ENCODE results near the gene ETFA.

Gene ETFA

DNA sequence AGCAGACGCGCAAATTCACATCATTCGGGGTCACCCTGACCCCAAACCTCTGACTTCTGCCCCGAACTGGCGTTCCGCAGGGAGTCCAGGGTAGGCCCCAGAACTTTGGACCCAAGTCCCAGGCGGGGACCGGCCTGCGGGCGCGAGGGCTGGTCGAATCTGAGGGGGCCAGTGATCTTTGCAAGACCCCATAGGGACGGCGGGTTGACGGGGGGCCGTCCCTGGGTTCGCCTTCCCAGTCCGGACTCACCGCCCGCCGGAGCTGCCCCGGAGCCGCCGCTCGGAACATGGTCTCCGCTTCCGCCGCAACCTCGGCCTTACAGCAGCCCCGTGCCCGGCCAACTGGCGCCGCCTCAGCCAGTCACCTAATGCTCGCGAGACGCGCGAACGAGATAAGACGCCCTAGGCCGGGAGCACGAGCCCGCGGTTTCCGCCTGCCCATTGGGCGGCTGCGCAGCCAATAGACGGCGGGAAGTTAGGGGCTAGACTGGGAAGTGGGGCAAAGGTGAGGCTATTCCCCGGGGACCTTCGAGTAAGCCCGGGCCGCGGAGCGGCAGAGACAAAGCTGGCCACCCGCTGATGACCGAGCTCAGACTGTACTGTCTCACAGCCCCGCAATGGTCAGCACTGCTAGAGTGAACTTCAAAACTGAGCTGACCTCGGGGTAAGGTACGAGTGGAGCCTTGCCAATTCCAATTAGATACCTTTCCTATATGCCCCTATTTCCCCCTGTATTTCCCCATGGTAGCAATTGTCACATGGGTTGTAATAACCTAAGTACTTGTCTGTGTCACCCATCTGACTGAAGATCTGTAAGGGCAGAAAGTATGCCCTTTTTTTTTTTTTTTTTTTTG lies at the start of gene ETFA:
TSS of gene ETFA (minus strand) at position 370 of the 854 bp plus-strand sequence. CDS start at position 289, 81 bp downstream.
- peak; percentile 96 for DNase-seq

DNA sequence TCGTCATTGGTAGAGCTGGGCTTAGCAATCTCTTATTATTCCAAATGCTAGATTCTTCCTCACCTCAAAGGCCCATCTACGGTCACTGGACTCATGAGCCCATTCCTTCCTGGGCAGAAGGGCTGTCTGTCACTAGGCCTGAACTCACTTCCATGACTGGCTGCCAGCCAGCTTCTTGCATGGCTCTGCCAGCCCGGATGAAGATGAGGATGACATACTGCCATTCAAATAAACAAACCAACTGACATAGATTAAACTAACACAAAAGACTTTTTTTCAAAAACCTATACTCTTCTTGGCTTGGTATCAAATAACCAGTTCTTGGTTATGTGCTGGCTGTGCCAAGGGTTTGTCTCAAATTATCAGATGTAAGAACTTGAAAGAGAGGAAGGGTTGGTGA lies 49.1 kb upstream of the ETFA start:
- DNase-seq: no peak

DNA sequence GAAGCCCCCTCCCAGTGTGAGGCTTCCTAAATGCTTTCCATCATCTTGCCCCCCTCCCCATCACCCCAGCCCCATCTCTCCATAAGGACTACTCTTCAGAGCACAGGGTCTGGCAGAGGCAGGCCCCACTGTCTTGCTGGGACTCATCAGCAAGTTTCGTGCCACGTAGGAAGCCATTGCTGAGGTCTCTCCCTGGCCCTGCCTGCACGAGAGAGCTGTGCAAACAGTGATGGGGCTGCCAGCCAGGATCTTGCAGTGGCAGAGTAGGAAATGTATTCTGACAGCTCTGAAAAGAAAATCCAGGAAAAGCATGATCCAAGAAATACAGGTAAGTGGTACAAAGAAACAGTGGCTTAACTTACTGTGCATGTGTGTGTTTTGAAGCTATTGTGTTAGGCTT lies 47.9 kb upstream of the ETFA start:
- DNase-seq: no peak

DNA sequence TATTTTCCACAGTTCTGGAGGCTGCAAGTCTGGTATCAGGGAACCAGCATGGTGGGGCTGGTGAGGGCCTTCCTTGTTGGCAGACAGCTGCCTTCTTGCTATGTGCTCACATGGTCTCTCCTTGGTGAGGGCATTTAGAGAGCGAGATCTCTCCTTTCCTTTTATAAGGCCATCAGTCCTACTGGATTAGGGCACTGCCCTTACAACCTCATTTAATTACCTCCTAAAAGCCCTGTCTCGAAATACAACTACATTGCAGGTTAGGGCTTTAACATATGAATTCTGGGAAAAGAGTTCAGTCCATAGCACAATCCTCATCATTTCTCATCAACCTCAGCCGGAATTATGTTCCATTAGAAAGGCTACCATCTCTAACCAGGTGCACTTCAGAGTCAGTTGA lies 47.2 kb upstream of the ETFA start:
- DNase-seq: no peak

DNA sequence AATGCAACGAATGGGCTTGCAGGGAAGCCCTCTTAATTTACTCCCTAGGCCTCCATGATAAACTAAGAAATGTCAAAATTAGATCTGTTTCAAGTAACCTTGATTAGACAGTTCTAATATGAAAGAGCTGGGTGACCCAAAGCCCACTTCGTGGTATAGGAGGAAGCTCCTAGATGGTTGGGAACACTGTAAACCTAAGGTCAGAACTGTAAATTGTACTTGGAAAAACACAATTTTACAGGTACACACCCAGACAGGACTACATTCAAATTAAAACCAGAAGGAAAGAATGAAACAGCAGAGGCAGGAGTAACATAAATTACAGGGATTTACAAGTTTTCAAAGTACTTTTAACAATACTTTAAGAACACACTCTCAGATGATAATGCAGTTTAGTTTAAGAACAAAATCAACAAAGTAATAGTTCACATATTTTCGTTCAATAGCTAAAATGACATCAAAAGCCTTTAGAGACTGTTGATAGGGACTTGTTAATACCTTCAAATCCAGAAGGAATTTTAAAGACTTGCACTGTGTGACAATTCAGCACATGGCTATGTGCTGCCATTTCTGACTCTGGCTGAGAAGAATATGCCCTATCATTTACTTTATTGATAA lies 43.7 kb upstream of the ETFA start:
- no peak for DNase-seq

DNA sequence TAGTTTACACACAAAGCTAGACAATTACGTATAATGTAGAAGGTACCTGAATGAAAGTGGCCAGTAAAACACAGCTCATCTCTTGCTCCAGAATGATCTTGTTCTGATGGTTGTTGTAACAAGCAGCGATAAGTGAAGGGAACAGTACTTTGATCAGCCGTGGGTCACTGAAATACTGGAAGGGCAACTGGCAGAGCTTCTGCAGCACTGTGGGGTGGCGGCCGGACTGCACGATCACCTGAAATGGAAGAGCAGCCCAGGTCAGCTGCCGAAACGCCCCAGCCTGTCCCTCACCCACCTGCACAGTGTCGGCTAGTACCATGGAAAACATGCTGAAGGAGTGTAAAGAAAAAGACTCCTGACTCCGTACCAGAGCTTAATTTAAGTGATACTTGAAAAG lies 42.6 kb upstream of the ETFA start:
- DNase-seq: no peak

DNA sequence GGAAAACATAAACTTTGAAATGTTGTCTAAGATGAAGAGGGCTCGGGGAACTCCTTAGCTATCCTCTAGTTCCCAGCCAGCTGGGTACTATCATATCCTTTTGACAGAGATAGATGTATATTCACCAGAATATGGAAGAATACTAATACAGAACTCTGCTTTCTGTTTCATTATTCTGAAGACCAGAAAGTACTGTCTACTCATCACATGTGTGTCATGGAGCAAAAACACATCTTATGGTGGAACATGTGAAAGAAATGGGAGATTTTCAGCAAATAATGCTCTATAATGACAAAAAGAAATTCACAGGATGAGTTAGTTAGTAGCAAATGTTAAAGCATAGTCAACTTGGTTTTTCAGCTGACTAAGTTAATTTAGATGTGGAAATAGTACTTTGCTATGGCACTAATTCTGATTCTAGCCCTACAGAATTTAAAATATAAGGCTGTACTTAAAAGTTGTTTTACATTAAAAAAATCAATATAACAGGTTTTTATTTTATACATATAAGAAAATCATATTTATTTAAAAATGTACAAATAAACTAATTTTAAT lies 41.8 kb upstream of the ETFA start:
- no peak for DNase-seq

DNA sequence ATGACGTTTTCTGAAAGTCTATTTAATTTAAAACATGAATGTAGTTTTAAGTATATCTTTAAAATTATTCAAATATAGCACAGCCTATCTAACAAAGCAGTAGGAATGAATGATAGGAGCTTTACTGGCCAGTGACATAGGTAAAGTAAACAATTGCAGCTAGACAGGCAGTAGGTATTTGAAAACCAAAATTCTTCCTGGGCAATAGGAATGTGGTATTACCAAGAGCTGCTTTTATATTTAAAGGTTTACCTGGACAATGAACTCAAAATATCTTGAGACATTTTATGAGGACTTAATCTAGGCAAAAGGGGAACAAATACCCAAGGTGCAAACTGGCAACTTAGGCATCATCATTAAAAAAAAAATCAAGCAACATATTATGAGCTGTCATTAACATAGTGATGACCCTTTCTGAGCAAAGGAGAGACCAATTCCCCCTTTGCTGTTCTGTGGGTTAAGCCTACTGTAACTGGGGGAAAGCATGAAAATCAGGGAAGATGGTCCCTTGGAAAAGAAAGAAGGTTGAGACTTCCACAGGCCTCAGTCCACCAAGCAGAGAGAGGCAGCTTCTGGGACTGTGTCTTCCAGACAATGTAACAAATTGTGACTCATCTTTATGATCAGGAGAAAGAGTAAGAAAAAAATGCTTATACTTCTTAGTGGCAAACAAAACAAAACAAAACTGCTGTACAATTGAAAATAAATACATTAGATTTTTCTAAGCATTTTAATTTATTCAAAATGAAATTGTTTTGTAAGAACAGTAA lies 38.2 kb upstream of the ETFA start:
- no peak for DNase-seq

DNA sequence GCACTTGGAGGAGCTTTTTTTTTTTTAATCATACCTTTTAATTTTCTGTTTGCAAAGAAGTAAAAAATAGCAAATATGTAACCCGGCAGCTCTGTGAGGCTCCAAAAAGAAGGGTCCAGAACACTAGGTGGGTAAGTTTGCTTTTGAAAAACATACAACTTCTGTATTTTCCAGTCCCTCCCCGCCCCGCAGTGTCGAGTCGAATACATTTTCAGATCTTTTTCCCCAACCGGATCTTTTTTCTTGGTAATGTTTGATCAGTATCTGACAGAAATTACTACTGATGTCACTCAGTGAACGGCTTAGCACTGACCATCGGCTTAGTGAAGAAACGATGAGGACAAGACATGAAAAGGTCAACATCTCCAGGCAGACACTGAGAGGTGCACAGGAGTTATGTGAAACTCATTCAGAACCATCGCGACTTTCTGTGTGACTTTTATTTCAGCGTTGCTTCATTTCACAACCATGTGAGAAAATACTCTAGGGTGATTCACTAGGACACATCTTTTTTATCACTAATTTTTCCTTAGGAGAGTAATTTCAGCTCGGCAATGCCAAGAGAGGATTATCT lies 36.3 kb upstream of the ETFA start:
- DNase-seq: no peak

DNA sequence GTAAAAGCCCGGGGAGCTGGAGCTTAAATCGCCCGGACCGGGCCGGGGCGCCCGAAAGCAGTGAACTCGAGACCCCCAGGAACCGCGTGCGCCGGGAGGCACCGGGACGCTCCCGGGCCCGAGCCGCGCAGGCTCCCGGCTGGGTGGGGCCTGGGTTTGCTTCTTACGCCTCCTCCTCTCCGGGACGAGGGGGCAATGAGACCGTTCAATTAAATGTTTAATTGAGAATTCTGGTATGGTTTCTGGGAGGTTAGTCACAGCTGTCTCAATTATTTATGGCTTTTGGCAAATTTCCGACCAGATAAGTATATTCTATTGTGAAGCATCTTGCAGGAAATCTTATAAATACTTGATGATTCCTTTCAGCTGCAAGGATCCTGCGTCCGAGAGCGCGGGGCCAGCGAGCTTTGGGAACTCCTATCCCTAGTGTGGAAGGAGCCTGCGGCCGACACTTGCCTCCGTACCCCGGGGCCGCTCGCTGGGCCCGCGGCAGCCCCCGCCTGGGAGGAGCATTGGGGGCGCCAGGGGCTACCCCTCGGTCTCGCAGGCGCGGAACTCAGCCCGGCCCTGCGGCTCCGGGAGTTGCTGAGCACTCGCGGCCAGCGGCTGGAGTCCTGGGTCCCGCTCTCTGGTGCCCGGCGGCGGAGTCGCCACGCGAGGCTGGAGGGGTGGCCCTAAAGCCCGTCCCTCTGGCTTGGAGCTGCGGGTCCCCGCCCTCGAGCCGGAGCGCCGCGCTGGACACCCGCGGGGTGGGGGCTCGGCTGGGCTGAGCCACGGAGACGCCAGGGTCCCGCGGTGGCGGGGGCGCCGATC lies 35.6 kb upstream of the ETFA start:
- no peak for DNase-seq

DNA sequence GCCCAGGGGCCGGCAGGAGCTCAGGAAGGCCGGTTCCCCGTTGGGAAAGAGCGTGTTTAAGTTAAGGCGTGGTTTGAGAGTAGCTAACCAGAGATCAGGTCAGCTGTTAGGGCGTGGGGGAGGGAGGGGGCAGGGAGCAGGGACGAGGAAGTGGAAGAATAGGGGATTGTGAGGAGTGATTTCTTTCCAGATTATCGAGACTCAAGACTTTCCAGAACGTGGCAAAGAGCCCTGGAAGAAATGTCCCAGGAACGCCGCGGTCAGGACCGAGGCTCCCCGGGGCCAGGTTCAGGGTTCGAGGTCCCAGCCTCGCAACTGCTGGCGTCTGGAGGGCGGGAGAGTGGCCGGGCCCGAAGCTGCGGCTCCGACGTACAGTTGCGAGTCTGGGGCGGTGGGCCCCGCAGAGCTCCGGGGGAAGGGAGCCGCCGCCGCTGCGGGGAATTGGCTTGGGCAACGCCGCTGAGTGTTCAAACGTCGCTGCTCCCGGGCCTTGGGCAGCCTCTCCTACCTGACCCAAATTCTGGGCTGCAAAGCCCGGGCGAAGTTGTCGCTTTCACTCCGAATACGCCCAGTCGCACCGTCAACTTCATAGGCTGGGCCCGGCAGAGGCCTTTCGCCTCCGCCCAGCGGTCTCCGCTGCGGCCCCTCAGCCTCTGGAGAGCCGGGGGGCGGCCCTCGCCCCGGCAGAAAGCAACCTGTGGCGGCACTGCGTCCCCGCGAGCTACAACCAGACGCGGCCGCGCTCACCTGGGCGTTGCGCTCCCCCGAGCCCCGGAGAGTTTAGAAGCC lies 34.8 kb upstream of the ETFA start:
- DNase-seq: no peak

DNA sequence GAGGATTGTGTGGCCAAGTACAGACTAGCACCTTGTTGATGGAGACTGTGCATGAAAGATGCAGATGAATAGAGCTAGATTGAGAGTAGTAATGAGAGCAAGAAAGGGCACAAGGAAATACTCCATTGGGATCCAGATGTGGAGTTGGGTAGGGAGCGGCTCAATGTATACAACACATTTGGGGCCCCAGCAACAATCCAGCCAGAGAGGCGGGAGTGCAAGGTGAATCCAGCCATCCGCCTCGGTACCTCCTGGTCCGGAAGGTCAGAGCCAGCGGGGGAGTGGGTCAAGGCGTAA lies 34.3 kb upstream of the ETFA start:
- DNase-seq: no peak

DNA sequence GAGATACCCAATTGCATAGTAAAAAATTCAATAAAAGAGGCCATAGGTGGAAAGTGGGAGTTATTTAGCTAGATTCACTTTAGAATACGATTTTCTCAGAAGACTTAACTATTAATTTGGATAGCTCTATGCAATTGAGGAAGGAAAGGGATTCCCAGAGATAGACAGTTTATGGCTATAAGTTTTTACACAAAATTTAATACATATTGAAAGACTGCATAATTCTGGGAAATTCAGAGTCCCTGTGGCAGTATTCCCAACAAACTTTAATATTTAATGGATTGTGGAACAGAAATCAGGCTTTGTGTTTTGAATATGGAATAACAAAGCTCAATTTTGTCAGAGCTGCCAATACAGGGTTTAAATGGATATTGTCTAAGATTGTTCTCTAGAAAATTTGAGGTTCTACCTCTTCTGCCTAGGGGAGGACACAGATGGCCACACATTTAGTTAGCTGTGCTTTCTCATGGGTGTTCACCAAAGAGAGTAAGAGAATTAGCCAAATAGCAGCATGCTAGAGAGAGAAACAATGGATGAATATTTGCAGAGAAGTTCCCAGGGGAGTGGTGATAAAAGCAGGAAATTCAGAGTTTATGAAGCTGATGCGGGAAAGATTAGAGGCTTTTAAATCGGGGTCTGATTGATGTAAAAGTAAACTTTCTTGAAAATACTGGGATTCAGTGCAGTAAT lies 33.8 kb upstream of the ETFA start:
- no peak for DNase-seq

DNA sequence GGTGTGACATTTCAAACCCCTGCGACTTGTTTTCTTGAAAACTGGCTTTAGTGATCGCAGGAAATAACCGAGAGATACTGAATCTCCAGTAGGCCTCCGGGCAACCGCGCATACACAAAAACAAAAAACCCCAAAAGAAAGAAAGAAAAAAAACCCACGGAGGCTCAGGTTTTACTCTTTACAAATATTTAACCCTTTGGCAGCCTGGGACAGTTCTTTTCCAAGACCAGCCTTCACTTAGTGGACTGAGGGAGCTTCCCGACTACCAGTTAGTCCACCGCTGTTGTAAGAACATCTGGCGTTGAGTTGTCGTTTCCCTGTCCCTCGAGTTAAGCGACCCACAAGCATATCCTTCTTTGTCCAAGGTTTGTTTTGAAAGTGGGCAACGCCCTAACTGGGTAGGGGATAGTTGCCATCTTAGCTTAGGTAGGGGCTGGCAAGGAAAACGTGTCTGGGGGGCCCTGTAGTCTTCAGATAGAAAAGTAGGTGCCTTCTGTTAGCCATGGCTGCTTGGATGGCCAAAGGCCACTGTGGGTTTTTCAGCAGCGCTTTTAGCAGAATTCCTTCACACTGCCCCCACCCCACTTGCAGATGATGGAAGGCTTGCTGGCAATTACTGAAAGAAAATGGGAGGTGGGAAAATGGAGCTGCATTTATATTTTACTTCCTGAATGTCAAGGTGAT lies 32.2 kb upstream of the ETFA start:
- no peak for DNase-seq

DNA sequence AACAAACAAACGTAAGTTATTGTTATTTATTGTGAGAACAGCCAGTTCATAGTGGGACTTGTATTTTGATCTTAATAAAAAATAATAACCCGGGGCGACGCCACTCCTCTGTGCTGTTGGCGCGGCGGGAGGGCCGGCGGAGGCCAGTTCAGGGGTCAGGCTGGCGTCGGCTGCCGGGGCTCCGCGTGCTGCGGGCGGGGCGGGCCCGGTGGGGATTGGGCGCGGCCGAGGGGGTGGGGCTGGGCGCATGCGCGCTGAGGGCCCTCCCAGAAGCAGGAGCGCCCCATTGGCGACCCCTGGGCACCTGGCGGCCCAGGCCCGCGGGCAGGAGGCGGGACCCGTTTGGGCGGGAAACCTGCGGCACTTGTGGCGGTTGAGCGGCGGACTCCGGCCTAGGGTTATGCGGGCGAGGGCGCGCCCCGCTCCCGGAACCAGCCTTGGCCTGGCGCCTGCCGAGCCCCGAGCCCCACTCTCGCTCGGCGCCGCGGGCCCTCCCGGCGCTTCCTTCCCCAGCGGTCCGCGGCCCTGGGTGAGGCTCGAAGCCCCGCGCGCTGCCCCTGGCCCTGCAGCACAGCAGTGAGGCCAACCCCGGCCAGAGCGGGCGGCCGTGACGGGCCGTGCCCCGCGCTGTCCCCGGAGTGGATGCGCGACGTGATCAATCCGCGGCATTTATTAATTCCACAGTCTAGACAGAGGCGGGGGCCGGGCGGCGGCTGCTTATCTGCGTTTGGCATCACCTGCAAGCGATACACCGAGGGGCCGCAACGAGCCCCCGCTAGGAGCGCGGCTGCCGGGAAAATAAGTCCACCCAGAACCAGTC lies 31.3 kb upstream of the ETFA start:
- no peak for DNase-seq

DNA sequence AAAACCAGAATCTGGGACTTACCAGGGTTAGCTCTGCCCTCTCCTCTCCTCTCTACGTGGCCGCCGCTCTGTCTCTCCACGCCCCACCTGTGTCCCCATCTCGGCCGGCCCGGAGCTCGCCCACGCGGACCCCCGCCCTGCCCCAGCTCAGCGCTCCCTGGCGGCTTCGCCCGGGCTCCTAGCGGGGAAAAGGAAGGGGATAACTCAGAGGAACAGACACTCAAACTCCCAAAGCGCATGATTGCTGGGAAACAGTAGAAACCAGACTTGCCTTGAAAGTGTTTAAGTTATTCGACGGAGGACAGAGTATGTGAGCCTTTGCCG lies 30.8 kb upstream of the ETFA start:
- peak; percentile 51 for DNase-seq

DNA sequence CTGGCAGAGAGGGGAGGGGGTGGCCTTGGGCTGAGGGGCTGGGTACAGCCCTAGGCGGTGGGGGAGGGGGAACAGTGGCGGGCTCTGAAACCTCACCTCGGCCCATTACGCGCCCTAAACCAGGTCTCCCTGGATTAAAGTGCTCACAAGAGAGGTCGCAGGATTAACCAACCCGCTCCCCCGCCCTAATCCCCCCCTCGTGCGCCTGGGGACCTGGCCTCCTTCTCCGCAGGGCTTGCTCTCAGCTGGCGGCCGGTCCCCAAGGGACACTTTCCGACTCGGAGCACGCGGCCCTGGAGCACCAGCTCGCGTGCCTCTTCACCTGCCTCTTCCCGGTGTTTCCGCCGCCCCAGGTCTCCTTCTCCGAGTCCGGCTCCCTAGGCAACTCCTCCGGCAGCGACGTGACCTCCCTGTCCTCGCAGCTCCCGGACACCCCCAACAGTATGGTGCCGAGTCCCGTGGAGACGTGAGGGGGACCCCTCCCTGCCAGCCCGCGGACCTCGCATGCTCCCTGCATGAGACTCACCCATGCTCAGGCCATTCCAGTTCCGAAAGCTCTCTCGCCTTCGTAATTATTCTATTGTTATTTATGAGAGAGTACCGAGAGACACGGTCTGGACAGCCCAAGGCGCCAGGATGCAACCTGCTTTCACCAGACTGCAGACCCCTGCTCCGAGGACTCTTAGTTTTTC lies 30.2 kb upstream of the ETFA start:
- no peak for DNase-seq

DNA sequence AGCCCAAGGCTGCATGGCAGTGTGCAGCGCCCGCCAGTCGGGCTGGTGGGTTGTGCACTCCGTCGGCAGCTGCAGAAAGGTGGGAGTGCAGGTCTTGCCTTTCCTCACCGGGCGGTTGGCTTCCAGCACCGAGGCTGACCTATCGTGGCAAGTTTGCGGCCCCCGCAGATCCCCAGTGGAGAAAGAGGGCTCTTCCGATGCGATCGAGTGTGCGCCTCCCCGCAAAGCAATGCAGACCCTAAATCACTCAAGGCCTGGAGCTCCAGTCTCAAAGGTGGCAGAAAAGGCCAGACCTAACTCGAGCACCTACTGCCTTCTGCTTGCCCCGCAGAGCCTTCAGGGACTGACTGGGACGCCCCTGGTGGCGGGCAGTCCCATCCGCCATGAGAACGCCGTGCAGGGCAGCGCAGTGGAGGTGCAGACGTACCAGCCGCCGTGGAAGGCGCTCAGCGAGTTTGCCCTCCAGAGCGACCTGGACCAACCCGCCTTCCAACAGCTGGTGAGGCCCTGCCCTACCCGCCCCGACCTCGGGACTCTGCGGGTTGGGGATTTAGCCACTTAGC lies 29.6 kb upstream of the ETFA start:
- DNase-seq: no peak
